H7 (cell line): Measurements from ENCODE around the gene RFFL. TPM values are rescaled to one million over a fixed set of nuclear protein-coding genes. Genes with fewer than 3 reads are reported as not detected.

Experiments used
- DNase-seq: peaks from one replicate; pipeline ENCODE4 v3.0.0; 2012
- H3K27me3 ChIP-seq: 2 replicates; pipeline ENCODE4 v1.6.0; 2011; ENCODE audit warnings: mild to moderate bottlenecking, low read length; ENCODE audit not compliant: control insufficient read depth, insufficient read depth
- H3K36me3 ChIP-seq: replicated peaks from 2 replicates; pipeline ENCODE4 v1.5.1; 2011; ENCODE audit warnings: low read length; ENCODE audit not compliant: control insufficient read depth, insufficient read depth
- H3K4me3 ChIP-seq: 2 replicates; pipeline ENCODE4 v1.5.1; 2011; ENCODE audit warnings: low read depth, mild to moderate bottlenecking, control low read depth, low read length, moderate library complexity; ENCODE audit not compliant: insufficient read depth
- total RNA-seq: library from RNA; depleted of rRNA; stranded (reverse); fragments of >200 nt; shearing (Covaris generic); gene quantifications from 2 replicates; pipeline ENCODE4 v1.2.3, GENCODE V29; 2014

The RFFL gene
- total RNA-seq, 1 experiment from 2014 or later, result 29.9 TPM

DNA sequence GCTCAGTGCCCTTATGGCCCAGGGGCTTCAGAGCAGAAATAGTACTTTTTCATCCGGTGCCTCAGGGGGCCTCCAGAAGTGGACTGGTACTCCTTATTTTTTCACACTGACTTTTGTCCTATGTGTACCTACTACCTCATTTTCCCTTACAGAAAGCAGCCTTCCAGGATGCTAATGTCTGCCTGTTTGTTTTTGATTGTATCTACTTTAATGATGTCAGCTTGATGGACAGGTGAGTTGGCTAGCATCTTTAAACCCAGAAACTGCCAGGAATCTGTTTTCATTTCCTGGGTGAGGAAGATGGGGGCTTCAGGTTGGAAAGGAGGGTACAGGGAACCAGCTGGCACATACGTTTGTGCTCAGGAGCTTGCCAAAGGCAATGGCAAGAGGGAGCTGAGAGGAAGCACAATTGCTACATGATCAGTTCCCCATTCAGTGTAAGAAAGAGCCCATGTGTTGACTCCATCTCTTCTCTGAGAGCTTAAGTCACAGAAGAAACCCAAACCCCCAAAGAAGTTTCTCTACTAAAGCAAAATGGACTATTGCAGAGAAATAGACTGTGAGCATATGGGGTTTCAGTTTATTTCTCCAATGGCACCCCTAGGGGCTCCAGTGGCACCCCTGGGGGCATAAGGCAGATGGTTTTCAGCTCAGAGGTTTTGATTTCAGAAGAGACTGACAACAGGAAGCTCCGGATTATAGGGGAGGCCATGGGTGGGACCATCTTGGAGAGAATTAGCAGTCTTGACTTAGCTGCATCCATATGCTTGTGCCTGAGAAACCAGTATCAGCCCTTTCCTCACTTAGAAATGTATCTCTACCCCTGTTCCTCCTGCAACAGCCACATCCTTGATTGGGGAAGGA is 66.9 kb downstream of the RFFL start:
- DNase-seq, result no peak
- H3K36me3 ChIP-seq, result peaks cover 83% of the 10 kb centered on the region
- no peaks in the 10 kb centered on the region for H3K27me3 ChIP-seq
- H3K4me3 ChIP-seq, result no peak overlapping the region

DNA sequence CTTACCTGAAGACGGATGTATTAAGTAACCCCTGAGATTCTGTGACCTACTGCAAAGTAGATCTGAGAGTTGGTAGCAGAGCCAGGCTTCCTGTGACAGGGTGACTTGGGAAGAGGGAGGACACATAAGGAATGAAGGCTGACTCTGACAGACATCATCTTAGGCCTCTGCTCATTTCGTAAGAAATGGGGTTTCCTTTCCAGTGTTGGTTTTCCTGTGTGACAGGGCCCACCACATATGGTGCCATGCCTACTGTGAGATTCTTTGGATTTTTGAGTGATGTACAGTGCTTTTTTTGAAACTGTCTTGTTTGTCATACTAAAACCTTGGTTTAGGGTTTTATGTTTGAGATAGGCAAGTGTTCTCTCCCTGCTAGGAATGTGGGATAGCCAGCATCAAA is 70.5 kb downstream of the RFFL start:
- no peaks in the 10 kb centered on the region for H3K27me3 ChIP-seq
- no peak overlapping the region for H3K4me3 ChIP-seq
- peaks cover 86% of the 10 kb centered on the region for H3K36me3 ChIP-seq
- DNase-seq, result no peak

DNA sequence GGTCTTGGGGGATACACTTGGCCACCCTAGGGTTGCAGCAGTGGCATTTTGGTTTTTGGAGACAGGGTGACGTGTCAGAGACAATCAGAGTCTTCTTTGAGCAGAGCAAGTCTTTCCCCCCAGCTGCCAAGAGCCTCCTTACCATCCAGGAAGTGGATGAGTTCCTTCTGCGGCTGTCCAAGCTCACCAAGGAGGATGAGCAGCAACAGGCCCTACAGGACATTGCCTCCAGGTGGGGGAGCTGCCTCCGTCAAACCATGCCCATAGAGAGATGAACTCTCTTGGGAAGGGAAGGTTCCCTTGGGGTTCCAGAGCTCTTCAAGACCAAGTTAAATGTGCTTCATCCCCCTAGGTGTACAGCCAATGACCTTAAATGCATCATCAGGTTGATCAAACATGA is 71.9 kb downstream of the RFFL start:
- no peak overlapping the region for H3K4me3 ChIP-seq
- no peak for DNase-seq
- H3K27me3 ChIP-seq, result no peaks in the 10 kb centered on the region
- peaks cover 77% of the 10 kb centered on the region for H3K36me3 ChIP-seq

GRCh38 chr17:34990921-34991365 is 72.6 kb downstream of the RFFL start:
- Histone ChIP-seq H3K4me3 (no peak overlapping the region), H3K36me3 (peaks cover 74% of the 10 kb centered on the region)

GRCh38 chr17:34989473-34989872 is 74.0 kb downstream of the RFFL start:
- H3K36me3 ChIP-seq, result peaks cover 63% of the 10 kb centered on the region
- no peak for DNase-seq
- H3K4me3 ChIP-seq, result no peak overlapping the region
- H3K27me3 ChIP-seq, result no peaks in the 10 kb centered on the region

More at GRCh38 chr17:34990921-34991365, 72.6 kb downstream of the RFFL start:
- no peaks in the 10 kb centered on the region for H3K27me3 ChIP-seq
- DNase-seq, result no peak

GRCh38 chr17:34988644-34989043 is 74.9 kb downstream of the RFFL start:
- H3K4me3 ChIP-seq, result no peak overlapping the region
- no peak for DNase-seq
- peaks cover 55% of the 10 kb centered on the region for H3K36me3 ChIP-seq
- no peaks in the 10 kb centered on the region for H3K27me3 ChIP-seq

GRCh38 chr17:34987232-34987631 is 76.3 kb downstream of the RFFL start:
- Histone ChIP-seq H3K4me3 (no peak overlapping the region), H3K36me3 (peaks cover 47% of the 10 kb centered on the region), H3K27me3 (no peaks in the 10 kb centered on the region)
- no peak for DNase-seq

DNA sequence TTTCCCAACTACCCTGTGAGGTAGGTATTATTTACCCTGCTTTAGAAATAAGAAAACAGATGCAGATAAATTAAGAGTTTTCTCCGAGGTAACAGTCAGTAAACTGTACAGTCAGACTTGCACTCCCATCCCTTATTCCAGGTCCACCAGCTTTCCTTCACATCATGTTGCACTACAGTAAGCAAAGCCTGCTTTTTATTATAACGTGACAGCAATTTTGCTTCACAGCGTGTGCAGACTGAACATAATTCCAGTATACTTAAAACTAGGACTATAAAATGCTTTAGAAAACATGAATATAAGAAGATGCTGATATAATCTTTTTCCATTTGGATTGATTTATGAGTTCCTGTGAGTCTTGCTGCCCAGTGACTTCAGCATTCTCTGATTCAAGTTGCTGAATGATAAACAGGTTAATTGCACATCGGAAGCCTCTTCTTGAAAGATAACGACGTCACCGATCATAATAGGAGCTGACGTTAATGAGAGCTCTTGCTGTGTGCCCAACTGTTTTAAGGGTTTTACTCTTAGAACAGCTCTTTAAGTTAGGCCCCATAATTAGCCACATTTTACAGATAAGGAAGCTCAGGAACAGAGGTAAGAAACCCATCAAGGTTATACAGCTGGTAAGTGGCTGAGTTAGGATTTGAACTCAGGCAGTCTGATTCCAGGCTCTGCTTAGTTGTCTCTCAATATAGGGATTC is 81.8 kb downstream of the RFFL start:
- Histone ChIP-seq H3K36me3 (peaks cover 11% of the 10 kb centered on the region), H3K4me3 (peak overlapping the region; percentile 93), H3K27me3 (no peaks in the 10 kb centered on the region)
- DNase-seq, result peak; percentile 4

DNA sequence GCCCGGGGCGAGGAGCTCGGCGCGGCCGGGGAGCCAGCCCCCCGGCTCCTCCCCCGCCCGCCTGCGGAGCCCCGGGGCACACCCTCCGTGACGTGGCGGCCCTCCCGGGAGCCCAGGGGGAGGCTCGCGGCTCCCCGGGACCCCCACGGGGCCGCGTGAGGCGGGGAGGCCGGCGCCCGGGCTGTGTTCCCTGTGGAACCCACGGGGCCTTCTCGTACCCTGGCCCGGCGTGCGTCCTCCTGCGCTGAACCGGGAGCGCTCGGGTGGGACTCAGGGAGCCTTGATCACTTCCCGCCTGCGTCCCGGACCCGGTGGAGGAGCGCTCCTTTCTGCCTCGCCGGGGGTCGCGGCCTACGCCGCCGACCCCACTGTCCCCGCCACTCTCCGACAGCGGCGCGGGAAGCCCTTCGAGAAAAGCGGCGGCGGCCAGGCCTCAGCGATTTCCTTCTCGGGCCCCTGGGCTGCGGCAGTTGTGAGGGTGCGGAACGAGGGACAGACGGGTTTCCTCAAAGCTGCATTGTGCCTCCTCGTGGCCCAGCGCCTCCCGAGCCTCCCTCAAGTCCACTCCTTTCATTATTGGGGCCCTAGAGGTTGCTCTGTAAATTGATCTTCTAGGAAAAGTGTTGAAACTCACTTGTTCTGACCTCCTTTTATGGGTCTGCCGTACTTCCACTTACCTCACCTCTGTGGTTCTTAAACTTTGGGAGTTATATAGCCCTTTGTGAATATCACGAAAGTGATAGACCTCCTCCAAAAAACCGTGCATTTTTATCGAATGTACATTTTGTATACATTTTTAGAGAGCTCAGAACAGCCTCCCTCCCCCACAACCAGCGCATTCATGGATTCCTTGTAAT is 82.6 kb downstream of the RFFL start:
- H3K4me3 ChIP-seq, result peak overlapping the region; percentile 93
- DNase-seq, result peak; percentile 93
- no peaks in the 10 kb centered on the region for H3K27me3 ChIP-seq
- H3K36me3 ChIP-seq, result peaks cover 8% of the 10 kb centered on the region

- Histone ChIP-seq H3K27me3 (no peaks in the 10 kb centered on the region), H3K4me3 (peak within 1 kb of the TSS; percentile 93), H3K36me3 (peaks cover 7% of the 10 kb centered on the region)
- DNase-seq, result peak; percentile 98
Observed at GRCh38 chr17:34980353-34980680, 83.2 kb downstream of the RFFL start, which contains the start of gene LIG3. LIG3 (plus strand) TSS chr17:34980512; CDS start chr17:34983006, 2,494 bp downstream.

DNA sequence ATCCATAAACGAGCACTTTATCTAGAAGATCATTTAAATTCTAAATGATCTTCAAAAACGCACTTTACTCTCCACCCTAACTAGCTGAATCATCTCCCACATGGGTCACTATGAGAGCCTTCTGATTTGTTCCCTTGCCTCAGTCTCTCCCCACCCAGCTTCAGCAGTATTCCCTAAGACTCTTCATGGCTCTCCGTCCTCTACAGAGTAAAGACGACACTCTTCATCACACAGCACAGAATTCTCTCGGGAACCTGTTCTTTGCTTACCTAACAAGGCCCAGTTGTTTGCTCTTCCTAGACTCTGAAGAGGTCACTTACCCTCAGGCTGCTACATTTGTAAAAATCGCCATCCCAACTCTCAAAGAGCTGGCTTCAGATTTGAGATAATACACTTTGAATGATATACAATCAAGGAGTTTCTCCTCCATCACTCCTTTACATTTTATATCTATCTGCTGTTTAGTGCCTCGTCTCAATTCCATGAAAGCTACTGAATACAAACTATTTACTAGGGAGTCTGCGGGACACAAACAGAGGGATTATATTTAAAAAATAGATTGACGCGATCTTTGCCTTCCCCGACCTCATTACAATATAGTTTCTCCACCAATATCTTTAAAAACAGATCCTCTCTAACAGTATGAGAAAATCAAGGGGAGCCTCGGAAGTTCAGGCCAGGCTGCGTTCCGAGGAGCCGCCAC is 83.7 kb downstream of the RFFL start:
- H3K27me3 ChIP-seq, result no peaks in the 10 kb centered on the region
- peak overlapping the region; percentile 93 for H3K4me3 ChIP-seq
- DNase-seq, result peak; percentile 41
- H3K36me3 ChIP-seq, result peaks cover 7% of the 10 kb centered on the region

DNA sequence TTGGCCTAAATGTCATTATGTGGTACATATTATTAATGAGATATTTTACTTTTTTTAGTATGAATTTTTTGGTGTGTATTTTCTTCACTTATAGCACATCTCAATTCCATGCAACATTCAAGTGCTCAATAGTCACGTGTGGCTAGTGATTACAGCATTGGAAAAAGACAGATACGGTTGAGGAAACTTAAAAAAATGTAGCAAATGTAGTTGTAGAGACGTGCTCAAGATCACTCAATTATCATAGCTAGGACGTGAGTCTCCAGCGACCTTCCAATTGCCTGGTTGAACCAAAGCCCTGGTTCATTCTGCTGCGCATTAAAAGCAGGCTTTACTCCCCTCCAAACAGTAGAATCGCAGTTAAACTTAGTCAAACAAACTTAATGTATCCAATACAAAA is 84.4 kb downstream of the RFFL start:
- H3K36me3 ChIP-seq, result peaks cover 6% of the 10 kb centered on the region
- peak; percentile 9 for DNase-seq
- H3K27me3 ChIP-seq, result no peaks in the 10 kb centered on the region
- H3K4me3 ChIP-seq, result no peak overlapping the region

DNA sequence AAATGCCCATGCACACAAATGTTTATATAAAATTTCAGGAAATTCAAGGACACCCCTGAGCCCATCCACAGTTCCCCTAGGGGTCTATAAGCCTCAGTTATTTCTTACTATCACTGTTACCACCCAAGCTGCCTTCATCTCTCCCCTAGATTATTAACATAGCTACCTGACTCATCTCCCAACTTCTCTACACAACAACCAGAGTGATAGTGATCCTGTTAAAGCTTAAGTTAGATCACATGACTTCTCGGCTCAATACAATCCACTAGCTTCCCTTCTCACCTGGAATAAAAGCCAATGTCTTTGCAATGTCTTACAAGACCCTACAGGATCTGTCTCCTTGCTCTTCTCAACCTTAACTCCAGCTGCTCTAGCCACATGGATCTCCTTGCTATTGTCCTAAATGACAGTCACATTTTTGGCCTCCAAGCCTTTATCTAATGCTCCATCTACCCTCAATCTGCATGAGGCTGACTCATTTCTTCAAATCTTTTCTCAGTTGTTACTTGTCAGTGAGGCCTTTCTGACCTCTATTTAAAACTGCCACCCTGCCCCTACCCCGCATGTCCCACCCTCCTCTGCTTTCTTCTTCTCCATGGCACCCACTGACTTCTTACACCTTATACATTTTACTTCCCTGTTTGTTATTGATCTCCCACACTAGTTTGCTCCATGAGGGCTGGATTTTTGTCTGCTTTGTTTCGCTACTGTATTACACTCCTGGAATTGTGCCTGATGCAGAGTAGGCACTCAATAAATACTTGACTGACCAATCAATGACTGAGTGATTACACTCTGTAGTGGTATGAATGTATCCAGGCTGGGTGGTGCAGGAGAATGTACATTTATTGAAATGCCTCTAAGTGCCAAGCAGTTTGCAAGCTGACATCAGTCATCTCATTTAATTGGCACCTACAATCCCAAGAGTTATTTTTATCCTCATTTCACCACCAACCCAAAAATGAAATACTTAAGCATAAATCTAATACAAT is 88.4 kb downstream of the RFFL start:
- DNase-seq, result no peak
- no peak overlapping the region for H3K4me3 ChIP-seq
- no peaks in the 10 kb centered on the region for H3K27me3 ChIP-seq
- H3K36me3 ChIP-seq, result no peaks in the 10 kb centered on the region
